ENCODE measurements around the gene WAS.
"Not testable (repeated sequence)": the region's sequence is repeated elsewhere in the genome, so short reads cannot be mapped to it uniquely, and the experiment has no call there.

GRCh38 chrX:48680467-48680866, 3.1 kb upstream of the WAS start:
- TF ChIP-seq CTCF (IDR thresholded peaks at IDR 0.05 in 4 of 5, conservative IDR thresholded peaks at IDR 0.05 in 1 of 5); POLR2A (IDR thresholded peaks at IDR 0.05): not testable (repeated sequence)
